Natural killer cell (primary cell): ENCODE data around the gene ARHGAP40. TPM values are rescaled to one million over a fixed set of nuclear protein-coding genes. Genes with fewer than 3 reads are reported as not detected.
A peak's percentile ranks its signal among the peaks of the same experiment; 100 is the strongest.

ENCODE experiments used
- ATAC-seq, 3 donors: fragments of 150-1000 bp in 2 of 3; fragments of 200-7000 bp in 1 of 3; cut with Tn5 transposase; 1 replicate in 1 of 3; 2 replicates in 2 of 3; pipeline ENCODE4 v1.10.0; 2021; ENCODE audit warnings: mild to moderate bottlenecking in 2 of 3, moderate library complexity in 2 of 3
- DNase-seq, 2 donors: peaks; one replicate each; pipeline versions ENCODE4 v3.0.0 to v3.0.0-alpha.2; 2013 to 2021; ENCODE audit warnings: mixed read lengths in 1 of 2
- H3K27ac ChIP-seq: one replicate; pipeline ENCODE4 v1.5.1; 2013; ENCODE audit warnings: mild to moderate bottlenecking, low read length
- H3K27me3 ChIP-seq: one replicate; pipeline ENCODE4 v1.6.1; 2013; ENCODE audit warnings: low read length; ENCODE audit not compliant: control insufficient read depth, insufficient read depth
- H3K36me3 ChIP-seq: one replicate; pipeline ENCODE4 v1.6.1; 2013; ENCODE audit warnings: low read length; ENCODE audit not compliant: control insufficient read depth, insufficient read depth
- H3K4me1 ChIP-seq: one replicate; pipeline ENCODE4 v1.6.1; 2013; ENCODE audit warnings: low read length; ENCODE audit not compliant: control insufficient read depth, insufficient read depth
- H3K4me3 ChIP-seq: one replicate; pipeline ENCODE4 v1.5.1; 2013; ENCODE audit warnings: low read length
- H3K9me3 ChIP-seq: one replicate; pipeline ENCODE4 v1.6.1; 2013; ENCODE audit warnings: low read length; ENCODE audit not compliant: control insufficient read depth, insufficient read depth
- H3K27ac Mint-ChIP-seq, 2 donors: one replicate each; pipeline ENCODE4 v1.8.0; 2022; ENCODE audit warnings: mild to moderate bottlenecking in 2 of 2, mixed read lengths in 2 of 2, moderate library complexity in 1 of 2
- H3K27me3 Mint-ChIP-seq, 2 donors: one replicate each; pipeline ENCODE4 v1.8.0; 2022; ENCODE audit warnings: low read depth in 2 of 2, mixed read lengths in 2 of 2
- H3K36me3 Mint-ChIP-seq: one replicate; pipeline ENCODE4 v1.8.0; 2022; ENCODE audit warnings: mixed read lengths
- H3K4me1 Mint-ChIP-seq, 2 donors: one replicate each; pipeline ENCODE4 v1.8.0; 2022; ENCODE audit warnings: mixed read lengths in 2 of 2
- H3K4me3 Mint-ChIP-seq: one replicate; pipeline ENCODE4 v1.8.0; 2022; ENCODE audit warnings: mild to moderate bottlenecking, moderate library complexity, mixed read lengths
- H3K9me3 Mint-ChIP-seq, 2 donors: one replicate each; pipeline ENCODE4 v1.8.0; 2022; ENCODE audit warnings: mixed read lengths in 2 of 2
- CTCF ChIP-seq: fragments of 200-600 bp; IDR thresholded peaks from one replicate; pipeline ENCODE4 v1.8.0; 2022; ENCODE audit warnings: antibody characterized with exemption
- WGBS: methylation state at CpG from one replicate; pipeline ENCODE4 v1.1.7; 2013; ENCODE audit warnings: missing lambda C conversion rate; ENCODE audit not compliant: insufficient coverage; 5-methylcytosine and 5-hydroxymethylcytosine counted together
- intact Hi-C: fragments of 100-400 bp; cut with micrococcal nuclease; formaldehyde crosslinking; loops from one replicate; pipeline ENCODE4 v1.14.2; 2022
- total RNA-seq, 4 donors: library from RNA; stranded (reverse); fragments of 120-200 nt in 1 of 4; gene quantifications; one replicate each; pipeline versions ENCODE4 v1.2.3 to v1.2.4, GENCODE V29; 2013 to 2022

The ARHGAP40 gene
- total RNA-seq, 3 donors from 2014 or later (not counting 1 experiment from before 2014, with no cell fraction given) = not detected

- 87% methylated on average over 4 of the region's 5 CpGs for WGBS
- DNase-seq (no peak), ATAC-seq (no peak)
- Histone ChIP-seq H3K4me1 (no peaks in the 10 kb centered on the region), H3K9me3 (no peaks in the 10 kb centered on the region), H3K27ac (no peak overlapping the region), H3K4me3 (no peak overlapping the region), H3K36me3 (no peaks in the 10 kb centered on the region), H3K27me3 (peaks cover 5% of the 10 kb centered on the region)
- no peak overlapping the region for H3K27ac Mint-ChIP-seq
- H3K9me3 Mint-ChIP-seq = peaks cover 4 to 5% of the 10 kb centered on the region in 2 donors
- no peaks in the 10 kb centered on the region for H3K36me3 Mint-ChIP-seq
- peaks cover 5 to 14% of the 10 kb centered on the region in 2 donors for H3K4me1 Mint-ChIP-seq
- no peak for TF ChIP-seq CTCF
- no peak overlapping the region for H3K4me3 Mint-ChIP-seq
- peaks cover 17 to 23% of the 10 kb centered on the region in 2 donors for H3K27me3 Mint-ChIP-seq
- intact Hi-C loops = no loop called here
Observed at GRCh38 chr20:38657390-38657789, 55.8 kb downstream of the ARHGAP40 start.

- intact Hi-C loops = no loop called here
- Histone ChIP-seq H3K4me3 (no peak overlapping the region), H3K9me3 (no peaks in the 10 kb centered on the region), H3K36me3 (no peaks in the 10 kb centered on the region), H3K4me1 (no peaks in the 10 kb centered on the region), H3K27me3 (peaks cover 5% of the 10 kb centered on the region), H3K27ac (no peak overlapping the region)
- DNase-seq (peak in 1 of 2 donors; percentile 62), ATAC-seq (peak; percentile 64 to 79 (median 79))
- H3K36me3 Mint-ChIP-seq = no peaks in the 10 kb centered on the region
- no peak overlapping the region for H3K4me3 Mint-ChIP-seq
- TF ChIP-seq CTCF = peak; percentile 64
- H3K9me3 Mint-ChIP-seq = no peaks in the 10 kb centered on the region
- WGBS = 14% methylated on average over 6 of the region's 10 CpGs
- no peak overlapping the region for H3K27ac Mint-ChIP-seq
- peaks cover under 1 to 4% of the 10 kb centered on the region in 2 donors for H3K4me1 Mint-ChIP-seq
- H3K27me3 Mint-ChIP-seq = peaks cover 25 to 27% of the 10 kb centered on the region in 2 donors
Observed at GRCh38 chr20:38658879-38659596, 57.4 kb downstream of the ARHGAP40 start.

GRCh38 chr20:38659597-38659880 lies 57.9 kb downstream of the ARHGAP40 start:
- H3K27ac ChIP-seq = no peak overlapping the region
- H3K4me1 Mint-ChIP-seq = peaks cover 0 to 4% of the 10 kb centered on the region in 2 donors
- no peak for DNase-seq
- no peaks in the 10 kb centered on the region for H3K9me3 ChIP-seq
- H3K36me3 ChIP-seq = no peaks in the 10 kb centered on the region
- no peaks in the 10 kb centered on the region for H3K36me3 Mint-ChIP-seq
- no peak overlapping the region for H3K4me3 ChIP-seq
- H3K4me1 ChIP-seq = no peaks in the 10 kb centered on the region
- intact Hi-C loops = no loop called here
- peaks cover 5% of the 10 kb centered on the region for H3K27me3 ChIP-seq
- no peak overlapping the region for H3K4me3 Mint-ChIP-seq
- no peak for TF ChIP-seq CTCF
- H3K27ac Mint-ChIP-seq = no peak overlapping the region
- H3K27me3 Mint-ChIP-seq = peaks cover 28 to 30% of the 10 kb centered on the region in 2 donors
- no peaks in the 10 kb centered on the region for H3K9me3 Mint-ChIP-seq
- ATAC-seq = no peak
- 68% methylated on average over 3 of the region's 4 CpGs for WGBS

- peaks cover 5% of the 10 kb centered on the region for H3K27me3 ChIP-seq
- no peak for TF ChIP-seq CTCF
- no peaks in the 10 kb centered on the region for H3K9me3 ChIP-seq
- Mint-ChIP-seq H3K27me3 (peaks cover 26 to 39% of the 10 kb centered on the region in 2 donors), H3K9me3 (no peaks in the 10 kb centered on the region), H3K27ac (no peak overlapping the region), H3K4me3 (no peak overlapping the region), H3K36me3 (no peaks in the 10 kb centered on the region), H3K4me1 (peaks cover 0 to 4% of the 10 kb centered on the region in 2 donors)
- ATAC-seq (no peak), DNase-seq (no peak)
- H3K27ac ChIP-seq = no peak overlapping the region
- intact Hi-C loops = no loop called here
- no peaks in the 10 kb centered on the region for H3K4me1 ChIP-seq
- H3K4me3 ChIP-seq = no peak overlapping the region
- H3K36me3 ChIP-seq = no peaks in the 10 kb centered on the region
- 100% methylated on average over 1 of the region's 1 CpG for WGBS
Observed at GRCh38 chr20:38660429-38660828, 58.8 kb downstream of the ARHGAP40 start.
